Measurements from ENCODE around the gene PCDHGB1.

DNA sequence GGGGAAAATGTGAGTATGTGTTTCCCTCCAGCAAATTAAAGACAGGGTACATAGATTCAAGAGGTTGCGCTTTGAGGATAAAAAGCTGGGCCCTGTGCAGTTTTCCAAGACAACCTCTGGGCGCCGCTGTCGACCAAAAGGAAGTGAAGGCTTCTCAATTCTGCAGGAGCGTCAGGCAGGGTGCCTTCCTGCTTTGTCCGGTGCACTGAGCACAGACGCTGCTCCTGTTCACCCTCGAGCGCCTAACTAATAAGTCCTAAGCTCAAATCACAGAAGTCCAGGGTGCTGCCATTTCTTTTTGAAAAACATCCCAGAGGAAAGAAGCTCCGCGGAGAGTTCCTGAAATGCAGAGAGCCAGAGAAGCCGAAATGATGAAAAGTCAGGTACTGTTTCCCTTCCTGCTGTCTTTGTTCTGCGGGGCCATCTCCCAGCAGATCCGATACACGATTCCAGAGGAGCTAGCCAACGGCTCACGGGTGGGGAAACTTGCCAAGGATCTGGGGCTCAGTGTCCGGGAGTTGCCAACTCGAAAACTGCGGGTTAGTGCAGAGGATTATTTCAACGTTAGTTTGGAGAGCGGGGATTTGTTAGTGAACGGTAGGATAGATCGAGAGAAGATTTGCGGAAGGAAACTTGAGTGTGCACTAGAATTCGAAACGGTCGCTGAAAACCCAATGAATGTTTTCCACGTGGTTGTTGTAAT is at the start of gene PCDHGB1:
- TF ChIP-seq, protein P1, sequence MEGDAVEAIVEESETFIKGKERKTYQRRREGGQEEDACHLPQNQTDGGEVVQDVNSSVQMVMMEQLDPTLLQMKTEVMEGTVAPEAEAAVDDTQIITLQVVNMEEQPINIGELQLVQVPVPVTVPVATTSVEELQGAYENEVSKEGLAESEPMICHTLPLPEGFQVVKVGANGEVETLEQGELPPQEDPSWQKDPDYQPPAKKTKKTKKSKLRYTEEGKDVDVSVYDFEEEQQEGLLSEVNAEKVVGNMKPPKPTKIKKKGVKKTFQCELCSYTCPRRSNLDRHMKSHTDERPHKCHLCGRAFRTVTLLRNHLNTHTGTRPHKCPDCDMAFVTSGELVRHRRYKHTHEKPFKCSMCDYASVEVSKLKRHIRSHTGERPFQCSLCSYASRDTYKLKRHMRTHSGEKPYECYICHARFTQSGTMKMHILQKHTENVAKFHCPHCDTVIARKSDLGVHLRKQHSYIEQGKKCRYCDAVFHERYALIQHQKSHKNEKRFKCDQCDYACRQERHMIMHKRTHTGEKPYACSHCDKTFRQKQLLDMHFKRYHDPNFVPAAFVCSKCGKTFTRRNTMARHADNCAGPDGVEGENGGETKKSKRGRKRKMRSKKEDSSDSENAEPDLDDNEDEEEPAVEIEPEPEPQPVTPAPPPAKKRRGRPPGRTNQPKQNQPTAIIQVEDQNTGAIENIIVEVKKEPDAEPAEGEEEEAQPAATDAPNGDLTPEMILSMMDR (IDR thresholded peaks at IDR 0.05; ENCODE audit: low read depth, low read length), result no peak
- no peak for TF ChIP-seq EZH2phosphoT487 (IDR thresholded peaks at IDR 0.05; ENCODE audit: low read depth)

All from OCI-LY3 (cell line).